Pancreas (tissue), 10 donors: ENCODE results near the gene EXOSC10. TPM values are rescaled to one million over a fixed set of nuclear protein-coding genes. Genes with fewer than 3 reads are reported as not detected.
A peak's percentile ranks its signal among the peaks of the same experiment; 100 is the strongest.
"Not testable (repeated sequence)": the region's sequence is repeated elsewhere in the genome, so short reads cannot be mapped to it uniquely, and the experiment has no call there.

ENCODE experiments used
- ATAC-seq, 4 donors: fragments of 200-7000 bp; cut with Tn5 transposase; one replicate each; pipeline versions ENCODE4 v1.8.0 to v1.9.1; 2020; ENCODE audit warnings: mild to moderate bottlenecking in 4 of 4, moderate library complexity in 4 of 4
- DNase-seq, 6 donors: peaks; one replicate each; pipeline ENCODE4 v3.0.0-alpha.2; 2020
- FAIRE-seq: peaks from 2 replicates; lab custom pipeline; 2012; peaks lifted over from hg19 to GRCh38; lab: Jason Lieb, UNC
- H3K27ac ChIP-seq, 4 donors: fragments of 200-600 bp; sonication (generic); 1 replicate in 3 of 4; 2 replicates in 1 of 4; pipeline versions ENCODE4 v1.5.0 to v1.8.0; 2020
- H3K27me3 ChIP-seq, 4 donors: fragments of 200-600 bp; one replicate each; pipeline ENCODE4 v1.8.0; 2021
- H3K36me3 ChIP-seq, 3 donors: fragments of 200-600 bp; sonication (generic) in 1 of 3; one replicate each; pipeline versions ENCODE4 v1.5.0 to v1.8.0; 2020 to 2021
- H3K4me1 ChIP-seq, 3 donors: fragments of 200-600 bp; one replicate each; pipeline ENCODE4 v1.8.0; 2021
- H3K4me3 ChIP-seq, 4 donors: fragments of 200-600 bp; sonication (generic) in 2 of 4; one replicate each; pipeline versions ENCODE4 v1.5.0 to v1.8.0; 2020 to 2021
- H3K9me3 ChIP-seq, 4 donors: fragments of 200-600 bp; one replicate each; pipeline ENCODE4 v1.8.0; 2021
- WGBS, 2 donors: extraction: QIAGEN DNeasy Blood & Tissue Kit; methylation state at CpG; one replicate each; pipeline ENCODE4 v1.1.7; 2013; 5-methylcytosine and 5-hydroxymethylcytosine counted together
- intact Hi-C, 3 donors: fragments of 100-400 bp; cut with DNase I; formaldehyde crosslinking; loops; one replicate each; pipeline versions ENCODE4 v1.11.1 to v1.14.2; 2022
- polyA plus RNA-seq, 2 donors: library from polyadenylated mRNA; stranded (reverse); fragments of 200-250 nt; gene quantifications; one replicate each; pipeline ENCODE4 v1.2.3, GENCODE V29; 2013
- total RNA-seq, 6 donors: library from RNA; stranded (reverse); fragmentation: NEBNext Ultra II Directional in 4 of 6; extraction: Animal tissue kit (Norgen Biotek cat#: 25700) in 4 of 6; gene quantifications; one replicate each; pipeline versions ENCODE4 v1.2.1 to v1.2.4, GENCODE V29; 2021 to 2023
- TF ChIP-seq, protein P1 (sequence below), 4 donors: fragments of 200-600 bp; sonication (generic) in 3 of 4; IDR thresholded peaks; one replicate each; pipeline versions ENCODE4 v1.5.0 to v1.8.0; 2021; ENCODE audit warnings: antibody characterized with exemption in 4 of 4
- donor health status: healthy with polysubstance abuse.
- donor health status: DM: no; HTN: no; CAD: no; lungs with moderate emphysema.
- donor health status: DM: no; HTN: no; CAD: no.
- donor health status: control.
- donor health status: control.
- donor health status: Bipolar disorder and iron deficiency.
- donor health status: DM: yes; HTN: yes; CAD: no.
- donor health status: DM: no; HTN: no; CAD: no.
- donor health status: DM: no; HTN: no; CAD: no.
- donor health status: DM: yes; HTN: yes; CAD: no.

EXOSC10 gene
- total and polyA plus RNA-seq, 8 donors = 16.3 to 65.1 (median 22.3) TPM

- intact Hi-C loops = no loop called here
- Histone ChIP-seq H3K36me3 (peaks cover 0 to 6% (median 1%) of the 10 kb centered on the region in 3 donors), H3K9me3 (no peaks in the 10 kb centered on the region), H3K4me3 (no peak overlapping the region), H3K4me1 (peaks cover 0 to 10% (median 7%) of the 10 kb centered on the region in 3 donors), H3K27ac (no peak overlapping the region), H3K27me3 (no peaks in the 10 kb centered on the region)
- WGBS, 2 donors = 82 to 84% methylated on average over 6 of the region's 6 CpGs
- ATAC-seq (no peak), DNase-seq (no peak), FAIRE-seq (no peak)
- TF ChIP-seq, protein P1, sequence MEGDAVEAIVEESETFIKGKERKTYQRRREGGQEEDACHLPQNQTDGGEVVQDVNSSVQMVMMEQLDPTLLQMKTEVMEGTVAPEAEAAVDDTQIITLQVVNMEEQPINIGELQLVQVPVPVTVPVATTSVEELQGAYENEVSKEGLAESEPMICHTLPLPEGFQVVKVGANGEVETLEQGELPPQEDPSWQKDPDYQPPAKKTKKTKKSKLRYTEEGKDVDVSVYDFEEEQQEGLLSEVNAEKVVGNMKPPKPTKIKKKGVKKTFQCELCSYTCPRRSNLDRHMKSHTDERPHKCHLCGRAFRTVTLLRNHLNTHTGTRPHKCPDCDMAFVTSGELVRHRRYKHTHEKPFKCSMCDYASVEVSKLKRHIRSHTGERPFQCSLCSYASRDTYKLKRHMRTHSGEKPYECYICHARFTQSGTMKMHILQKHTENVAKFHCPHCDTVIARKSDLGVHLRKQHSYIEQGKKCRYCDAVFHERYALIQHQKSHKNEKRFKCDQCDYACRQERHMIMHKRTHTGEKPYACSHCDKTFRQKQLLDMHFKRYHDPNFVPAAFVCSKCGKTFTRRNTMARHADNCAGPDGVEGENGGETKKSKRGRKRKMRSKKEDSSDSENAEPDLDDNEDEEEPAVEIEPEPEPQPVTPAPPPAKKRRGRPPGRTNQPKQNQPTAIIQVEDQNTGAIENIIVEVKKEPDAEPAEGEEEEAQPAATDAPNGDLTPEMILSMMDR (IDR thresholded peaks at IDR 0.05) = no peak
Observed at GRCh38 chr1:11101347-11101746, 1.7 kb upstream of the EXOSC10 start.

- intact Hi-C loops = not testable (repeated sequence)
Observed at GRCh38 chr1:11100806-11101205, 1.1 kb upstream of the EXOSC10 start.

DNA sequence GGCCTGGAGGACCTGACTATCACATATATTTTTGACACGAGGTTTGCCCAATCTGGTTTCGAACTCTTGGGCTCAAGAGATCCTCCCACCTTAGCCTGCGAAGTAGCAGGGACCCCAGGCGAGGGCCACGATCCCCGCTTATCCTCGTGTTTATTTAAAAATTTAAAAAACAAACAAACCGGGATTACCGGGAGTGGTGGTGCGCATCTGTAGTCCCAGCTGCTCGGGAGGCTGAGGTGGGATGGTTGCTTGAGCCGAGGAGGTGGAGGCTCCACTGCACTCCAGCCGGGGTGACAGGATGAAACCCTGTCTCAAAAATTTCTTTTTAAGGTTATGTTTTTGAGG, 452 bp upstream of the EXOSC10 start:
- Histone ChIP-seq H3K4me3 (peak overlapping the region; percentile 98 to 100 (median 98)), H3K4me1 (peaks cover 0 to 10% (median 7%) of the 10 kb centered on the region in 3 donors), H3K9me3 (no peaks in the 10 kb centered on the region), H3K36me3 (peaks cover 0 to 10% (median 0%) of the 10 kb centered on the region in 3 donors), H3K27me3 (no peaks in the 10 kb centered on the region), H3K27ac (peak overlapping the region in 2 of 4 donors; percentile 78 to 80)
- peak in 2 of 4 donors; percentile 6 to 8 for ATAC-seq
- TF ChIP-seq, protein P1 (IDR thresholded peaks at IDR 0.05) = no peak
- intact Hi-C loops = no loop called here
- WGBS, 2 donors = 19 to 21% methylated on average over 13 of the region's 13 CpGs
- peak in 1 of 6 donors; percentile 13 for DNase-seq
- no peak for FAIRE-seq

More at GRCh38 chr1:11100806-11101205, 1.1 kb upstream of the EXOSC10 start:
- not testable (repeated sequence) for FAIRE-seq, H3K27me3 ChIP-seq, H3K9me3 ChIP-seq, H3K4me1 ChIP-seq, H3K4me3 ChIP-seq, ATAC-seq, H3K27ac ChIP-seq, DNase-seq, H3K36me3 ChIP-seq
- WGBS, 2 donors = 90 to 91% methylated on average over 17 of the region's 17 CpGs

GRCh38 chr1:11098931-11099309, 749 bp downstream of the EXOSC10 start:
- Histone ChIP-seq H3K27me3 (no peaks in the 10 kb centered on the region), H3K36me3 (peaks cover 0 to 20% (median 4%) of the 10 kb centered on the region in 3 donors), H3K4me3 (peak overlapping the region; percentile 98 to 100 (median 98)), H3K9me3 (no peaks in the 10 kb centered on the region), H3K4me1 (peaks cover 0 to 10% (median 7%) of the 10 kb centered on the region in 3 donors), H3K27ac (peak overlapping the region in 2 of 4 donors; percentile 78 to 80)
- intact Hi-C loops = no loop called here
- DNase-seq (no peak), FAIRE-seq (no peak), ATAC-seq (no peak)
- WGBS, 2 donors = 7 to 11% methylated on average over 5 of the region's 5 CpGs
- TF ChIP-seq, protein P1 (IDR thresholded peaks at IDR 0.05) = no peak

- FAIRE-seq, intact Hi-C loops, H3K9me3 ChIP-seq, H3K4me1 ChIP-seq, H3K27me3 ChIP-seq, DNase-seq, ATAC-seq, H3K27ac ChIP-seq, H3K4me3 ChIP-seq: not testable (repeated sequence)
- 98 to 100% methylated on average over 2 of the region's 3 CpGs for WGBS, 2 donors
- peaks cover 5 to 49% (median 7%) of the 10 kb centered on the region in 3 donors for H3K36me3 ChIP-seq
Observed at GRCh38 chr1:11083784-11084183, 15.9 kb downstream of the EXOSC10 start.

- no peak overlapping the region for H3K27ac ChIP-seq
- TF ChIP-seq, protein P1 (IDR thresholded peaks at IDR 0.05) = no peak
Observed at GRCh38 chr1:11080931-11081330, 18.7 kb downstream of the EXOSC10 start.

More at GRCh38 chr1:11080931-11081330, 18.7 kb downstream of the EXOSC10 start:
- no peak for FAIRE-seq
- Histone ChIP-seq H3K4me3 (no peak overlapping the region), H3K27me3 (no peaks in the 10 kb centered on the region), H3K4me1 (no peaks in the 10 kb centered on the region), H3K36me3 (peaks cover 0 to 43% (median 9%) of the 10 kb centered on the region in 3 donors), H3K9me3 (no peaks in the 10 kb centered on the region)
- 85 to 86% methylated on average over 12 of the region's 12 CpGs for WGBS, 2 donors
- intact Hi-C loops = no loop called here
- peak in 1 of 6 donors; percentile 22 for DNase-seq
- no peak for ATAC-seq
